B cell (primary cell): Measurements from ENCODE around the gene FNDC3A.

Experiments
- EZH2 ChIP-seq: IDR thresholded peaks from 2 replicates; pipeline ENCODE4 v1.6.1; 2012; ENCODE audit warnings: borderline replicate concordance, low read depth, mild to moderate bottlenecking, moderate library complexity, low read length; ENCODE audit not compliant: insufficient read depth, poor library complexity, severe bottlenecking
- TF ChIP-seq, protein P1 (sequence below): fragments of 200-600 bp; IDR thresholded peaks from one replicate; pipeline ENCODE4 v1.8.0; 2022; ENCODE audit warnings: antibody characterized with exemption, mild to moderate bottlenecking

DNA sequence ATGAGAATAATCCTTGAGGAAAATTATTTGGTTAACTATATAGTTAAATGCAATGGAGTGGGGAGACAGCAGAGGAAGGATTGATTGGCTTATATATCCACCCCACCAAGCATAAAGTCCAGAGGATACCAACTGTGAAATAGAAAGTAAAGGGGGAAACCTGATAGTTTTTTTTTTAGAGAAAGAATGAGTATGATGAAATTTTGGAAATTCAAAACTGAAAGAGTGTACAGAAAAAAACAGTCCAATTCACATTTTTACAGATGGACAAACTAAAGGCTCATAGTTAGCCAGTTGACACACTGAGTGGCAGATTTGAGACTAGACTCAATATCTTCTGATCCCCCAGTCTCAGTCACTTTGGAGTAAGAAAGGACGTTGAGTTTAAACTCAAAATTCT is 51.1 kb downstream of the FNDC3A start:
- TF ChIP-seq, protein P1, sequence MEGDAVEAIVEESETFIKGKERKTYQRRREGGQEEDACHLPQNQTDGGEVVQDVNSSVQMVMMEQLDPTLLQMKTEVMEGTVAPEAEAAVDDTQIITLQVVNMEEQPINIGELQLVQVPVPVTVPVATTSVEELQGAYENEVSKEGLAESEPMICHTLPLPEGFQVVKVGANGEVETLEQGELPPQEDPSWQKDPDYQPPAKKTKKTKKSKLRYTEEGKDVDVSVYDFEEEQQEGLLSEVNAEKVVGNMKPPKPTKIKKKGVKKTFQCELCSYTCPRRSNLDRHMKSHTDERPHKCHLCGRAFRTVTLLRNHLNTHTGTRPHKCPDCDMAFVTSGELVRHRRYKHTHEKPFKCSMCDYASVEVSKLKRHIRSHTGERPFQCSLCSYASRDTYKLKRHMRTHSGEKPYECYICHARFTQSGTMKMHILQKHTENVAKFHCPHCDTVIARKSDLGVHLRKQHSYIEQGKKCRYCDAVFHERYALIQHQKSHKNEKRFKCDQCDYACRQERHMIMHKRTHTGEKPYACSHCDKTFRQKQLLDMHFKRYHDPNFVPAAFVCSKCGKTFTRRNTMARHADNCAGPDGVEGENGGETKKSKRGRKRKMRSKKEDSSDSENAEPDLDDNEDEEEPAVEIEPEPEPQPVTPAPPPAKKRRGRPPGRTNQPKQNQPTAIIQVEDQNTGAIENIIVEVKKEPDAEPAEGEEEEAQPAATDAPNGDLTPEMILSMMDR: no peak
- TF ChIP-seq EZH2: no peak
